Liver (tissue), 9 donors: ENCODE results near the gene PEF1. TPM values are rescaled to one million over a fixed set of nuclear protein-coding genes. Genes with fewer than 3 reads are reported as not detected.

ENCODE experiments used
- DNase-seq: peaks from one replicate; pipeline ENCODE4 v3.0.0-alpha.2; 2017; ENCODE audit warnings: low spot score
- H3K27ac ChIP-seq, 2 donors: one replicate each; pipeline ENCODE4 v1.7.0; 2013; ENCODE audit warnings: inconsistent platforms in 2 of 2, low read length in 2 of 2, control low read depth in 1 of 2, low read depth in 1 of 2, mild to moderate bottlenecking in 1 of 2
- H3K27me3 ChIP-seq, 4 donors: one replicate each; pipeline versions ENCODE4 v1.6.1 to v1.7.0; 2013; ENCODE audit warnings: low read length in 3 of 4, inconsistent platforms in 1 of 4, mild to moderate bottlenecking in 1 of 4, moderate library complexity in 1 of 4; ENCODE audit not compliant: control insufficient read depth in 4 of 4, insufficient read depth in 4 of 4
- H3K36me3 ChIP-seq, 4 donors: one replicate each; pipeline versions ENCODE4 v1.6.1 to v1.7.0; 2013; ENCODE audit warnings: low read length in 3 of 4, mild to moderate bottlenecking in 3 of 4, low read depth in 1 of 4, moderate library complexity in 1 of 4; ENCODE audit not compliant: control insufficient read depth in 4 of 4, insufficient read depth in 3 of 4
- H3K4me1 ChIP-seq, 4 donors: one replicate each; pipeline versions ENCODE4 v1.6.1 to v1.7.0; 2013; ENCODE audit warnings: low read length in 3 of 4, mild to moderate bottlenecking in 3 of 4, moderate library complexity in 1 of 4; ENCODE audit not compliant: control insufficient read depth in 4 of 4, insufficient read depth in 4 of 4
- H3K4me3 ChIP-seq, 3 donors: one replicate each; pipeline versions ENCODE4 v1.6.1 to v1.7.0; 2013; ENCODE audit warnings: low read length in 3 of 3, control low read depth in 1 of 3, low read depth in 1 of 3, mild to moderate bottlenecking in 1 of 3
- H3K9ac ChIP-seq, 2 donors: one replicate each; pipeline ENCODE4 v1.7.0; 2013; ENCODE audit warnings: low read length in 2 of 2, mild to moderate bottlenecking in 2 of 2, moderate library complexity in 2 of 2, control low read depth in 1 of 2, low read depth in 1 of 2
- H3K9me3 ChIP-seq, 4 donors: one replicate each; pipeline versions ENCODE4 v1.6.1 to v1.7.0; 2013; ENCODE audit warnings: low read length in 3 of 4; ENCODE audit not compliant: control insufficient read depth in 4 of 4
- EGR1 ChIP-seq, 2 donors: IDR thresholded peaks; 2 replicates each; pipeline ENCODE4 v1.6.1; 2016 to 2018; ENCODE audit warnings: antibody characterized with exemption in 2 of 2, low read depth in 2 of 2
- FOXA1 ChIP-seq: IDR thresholded peaks from 2 replicates; pipeline ENCODE4 v1.6.1; 2016; ENCODE audit warnings: antibody characterized with exemption
- FOXA2 ChIP-seq: IDR thresholded peaks from 2 replicates; pipeline ENCODE4 v1.6.1; 2016; ENCODE audit warnings: antibody characterized with exemption
- GABPA ChIP-seq, 2 donors: IDR thresholded peaks in 1 of 2; conservative IDR thresholded peaks in 1 of 2; 2 replicates each; pipeline ENCODE4 v1.6.1; 2016; ENCODE audit warnings: antibody characterized with exemption in 2 of 2, mild to moderate bottlenecking in 1 of 2, moderate library complexity in 1 of 2
- JUND ChIP-seq, 2 donors: IDR thresholded peaks; 2 replicates each; pipeline ENCODE4 v1.6.1; 2016; ENCODE audit warnings: antibody characterized with exemption in 2 of 2
- RAD21 ChIP-seq, 2 donors: IDR thresholded peaks; 2 replicates each; pipeline ENCODE4 v1.6.1; 2016; ENCODE audit warnings: antibody characterized with exemption in 2 of 2, mild to moderate bottlenecking in 2 of 2
- SP1 ChIP-seq: IDR thresholded peaks from 2 replicates; pipeline ENCODE4 v1.6.1; 2018; ENCODE audit warnings: antibody characterized with exemption, mild to moderate bottlenecking
- TAF1 ChIP-seq: conservative IDR thresholded peaks from 2 replicates; pipeline ENCODE4 v1.6.1; 2016; ENCODE audit warnings: antibody characterized with exemption, mild to moderate bottlenecking
- YY1 ChIP-seq: IDR thresholded peaks from 2 replicates; pipeline ENCODE4 v1.6.1; 2016; ENCODE audit warnings: antibody characterized with exemption, mild to moderate bottlenecking
- WGBS: extraction: QIAGEN DNeasy Blood & Tissue Kit; methylation state at CpG from one replicate; pipeline ENCODE4 v1.1.7; 2013; 5-methylcytosine and 5-hydroxymethylcytosine counted together
- polyA plus RNA-seq, 2 donors: library from polyadenylated mRNA; stranded (reverse) in 1 of 2; unstranded in 1 of 2; fragments of 200-250 nt in 1 of 2; fragments of >200 nt in 1 of 2; fragmentation: Nextera tagmentation in 1 of 2; extraction: Ambion mirVana in 1 of 2; gene quantifications; one replicate each; pipeline versions ENCODE4 v1.2.1 to v1.2.3, GENCODE V29; 2013 to 2015
- total RNA-seq, 2 donors: library from RNA; depleted of rRNA; stranded (reverse); fragments of >200 nt; gene quantifications; one replicate each; pipeline ENCODE4 v1.2.3, GENCODE V29; 2014
- TF ChIP-seq, protein P1 (sequence below): IDR thresholded peaks from 2 replicates; pipeline ENCODE4 v1.6.1; 2016; ENCODE audit warnings: antibody characterized with exemption
- TF ChIP-seq, protein P2 (sequence below): IDR thresholded peaks from 2 replicates; pipeline ENCODE4 v1.6.1; 2016; ENCODE audit warnings: antibody characterized with exemption
- TF ChIP-seq, protein P3 (sequence below): IDR thresholded peaks from 2 replicates; pipeline ENCODE4 v1.6.1; 2016; ENCODE audit warnings: antibody characterized with exemption
- TF ChIP-seq, protein P4 (sequence below): fragments of 150-350 bp; IDR thresholded peaks from 2 replicates; pipeline ENCODE4 v1.5.1; 2017; ENCODE audit warnings: improper control_type of control experiment, low read depth, low read length; ENCODE audit not compliant: missing input control
- TF ChIP-seq, protein P5 (sequence below): IDR thresholded peaks from 2 replicates; pipeline ENCODE4 v1.6.1; 2016; ENCODE audit warnings: antibody characterized with exemption, mild to moderate bottlenecking
- donor health status: healthy.
- donor health status: healthy.
- donor health status: healthy.
- donor health status: healthy.
- donor health status: healthy.

Gene PEF1
- total and polyA plus RNA-seq, 4 donors, result 27.7 to 46.8 (median 32.2) TPM

DNA sequence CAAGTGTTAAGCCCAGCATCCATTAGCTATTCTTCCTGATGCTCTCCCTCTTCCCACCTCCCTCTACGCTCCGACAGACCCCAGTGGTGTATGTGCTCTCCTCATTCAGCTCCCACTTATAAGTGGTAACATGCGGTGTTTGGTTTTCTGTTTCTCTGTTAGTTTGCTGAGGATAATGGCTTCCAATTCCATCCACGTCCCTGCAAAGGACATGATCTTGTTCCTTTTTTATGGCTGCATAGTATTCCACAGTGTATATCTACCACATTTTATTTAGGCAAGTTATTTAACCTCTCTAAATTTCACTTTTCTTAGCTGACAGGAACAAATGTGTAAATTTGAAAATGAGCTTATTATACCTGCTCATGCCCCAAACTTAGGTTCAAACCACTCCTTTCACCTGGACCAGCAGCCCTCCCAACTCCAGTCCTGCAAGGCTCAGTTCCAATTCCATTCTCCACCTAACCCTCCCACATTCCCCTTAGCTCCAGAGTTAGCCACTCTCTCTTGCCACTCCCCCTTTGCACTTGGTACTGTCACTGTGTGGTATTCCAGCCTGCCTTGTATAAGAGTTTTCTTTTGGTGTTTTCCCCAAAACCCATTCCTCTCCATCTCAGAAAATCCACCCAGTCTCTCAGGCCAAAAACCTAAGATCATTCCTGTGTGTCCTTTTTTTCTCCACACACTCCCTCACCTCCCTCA lies 1.7 kb upstream of the PEF1 start:
- no peak for TF ChIP-seq FOXA2
- no peak for TF ChIP-seq EGR1 (IDR thresholded peaks at IDR 0.05; ENCODE audit: low read depth in 2 of 2)
- TF ChIP-seq SP1, result no peak
- no peak for TF ChIP-seq FOXA1
- no peak for TF ChIP-seq YY1
- TF ChIP-seq, protein P1, sequence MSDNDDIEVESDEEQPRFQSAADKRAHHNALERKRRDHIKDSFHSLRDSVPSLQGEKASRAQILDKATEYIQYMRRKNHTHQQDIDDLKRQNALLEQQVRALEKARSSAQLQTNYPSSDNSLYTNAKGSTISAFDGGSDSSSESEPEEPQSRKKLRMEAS, result no peak
- TF ChIP-seq RAD21 (IDR thresholded peaks at IDR 0.05), result no peak
- Histone ChIP-seq H3K27ac (no peak overlapping the region), H3K4me1 (peaks cover 0 to 22% (median 13%) of the 10 kb centered on the region in 4 donors), H3K4me3 (no peak overlapping the region), H3K9ac (no peak overlapping the region), H3K9me3 (no peaks in the 10 kb centered on the region), H3K36me3 (no peaks in the 10 kb centered on the region), H3K27me3 (no peaks in the 10 kb centered on the region)
- WGBS, result 97% methylated on average over 4 of the region's 4 CpGs
- DNase-seq, result no peak

DNA sequence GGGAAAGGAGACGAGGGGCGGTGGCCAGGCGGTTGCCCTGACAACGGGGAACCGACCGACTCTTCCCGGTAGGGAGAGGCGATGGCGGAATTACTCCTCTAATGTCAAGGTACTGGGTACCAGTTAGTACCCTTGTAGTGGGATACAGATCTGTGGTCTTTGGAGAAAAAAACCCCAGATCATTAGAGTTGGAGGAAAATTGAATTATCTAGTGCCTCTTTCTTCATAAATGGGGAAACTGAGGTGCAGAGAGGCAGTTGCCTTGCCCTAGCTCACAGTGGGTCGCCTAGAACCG lies 545 bp upstream of the PEF1 start:
- H3K4me1 ChIP-seq, result peaks cover 0 to 26% (median 13%) of the 10 kb centered on the region in 4 donors
- no peaks in the 10 kb centered on the region for H3K9me3 ChIP-seq
- peak overlapping the region; percentile 53 to 94 for H3K9ac ChIP-seq
- H3K27ac ChIP-seq, result peak overlapping the region; percentile 96 to 98
- WGBS, result 1% methylated on average over 11 of the region's 11 CpGs
- H3K4me3 ChIP-seq, result peak overlapping the region; percentile 44 to 97 (median 74)
- no peaks in the 10 kb centered on the region for H3K36me3 ChIP-seq
- H3K27me3 ChIP-seq, result no peaks in the 10 kb centered on the region
- TF ChIP-seq, protein P2, sequence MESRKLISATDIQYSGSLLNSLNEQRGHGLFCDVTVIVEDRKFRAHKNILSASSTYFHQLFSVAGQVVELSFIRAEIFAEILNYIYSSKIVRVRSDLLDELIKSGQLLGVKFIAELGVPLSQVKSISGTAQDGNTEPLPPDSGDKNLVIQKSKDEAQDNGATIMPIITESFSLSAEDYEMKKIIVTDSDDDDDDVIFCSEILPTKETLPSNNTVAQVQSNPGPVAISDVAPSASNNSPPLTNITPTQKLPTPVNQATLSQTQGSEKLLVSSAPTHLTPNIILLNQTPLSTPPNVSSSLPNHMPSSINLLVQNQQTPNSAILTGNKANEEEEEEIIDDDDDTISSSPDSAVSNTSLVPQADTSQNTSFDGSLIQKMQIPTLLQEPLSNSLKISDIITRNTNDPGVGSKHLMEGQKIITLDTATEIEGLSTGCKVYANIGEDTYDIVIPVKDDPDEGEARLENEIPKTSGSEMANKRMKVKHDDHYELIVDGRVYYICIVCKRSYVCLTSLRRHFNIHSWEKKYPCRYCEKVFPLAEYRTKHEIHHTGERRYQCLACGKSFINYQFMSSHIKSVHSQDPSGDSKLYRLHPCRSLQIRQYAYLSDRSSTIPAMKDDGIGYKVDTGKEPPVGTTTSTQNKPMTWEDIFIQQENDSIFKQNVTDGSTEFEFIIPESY, result no peak
- TF ChIP-seq TAF1, result no peak
- no peak for TF ChIP-seq FOXA1
- TF ChIP-seq, protein P3, sequence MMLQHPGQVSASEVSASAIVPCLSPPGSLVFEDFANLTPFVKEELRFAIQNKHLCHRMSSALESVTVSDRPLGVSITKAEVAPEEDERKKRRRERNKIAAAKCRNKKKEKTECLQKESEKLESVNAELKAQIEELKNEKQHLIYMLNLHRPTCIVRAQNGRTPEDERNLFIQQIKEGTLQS, result peak; percentile 6
- TF ChIP-seq EGR1 (IDR thresholded peaks at IDR 0.05; ENCODE audit: low read depth in 2 of 2), result no peak
- TF ChIP-seq GABPA (IDR thresholded peaks at IDR 0.05 in 1 of 2, conservative IDR thresholded peaks at IDR 0.05 in 1 of 2), result no peak
- TF ChIP-seq FOXA2, result no peak
- TF ChIP-seq YY1, result peak; percentile 9
- no peak for TF ChIP-seq JUND (IDR thresholded peaks at IDR 0.05)
- TF ChIP-seq, protein P4, sequence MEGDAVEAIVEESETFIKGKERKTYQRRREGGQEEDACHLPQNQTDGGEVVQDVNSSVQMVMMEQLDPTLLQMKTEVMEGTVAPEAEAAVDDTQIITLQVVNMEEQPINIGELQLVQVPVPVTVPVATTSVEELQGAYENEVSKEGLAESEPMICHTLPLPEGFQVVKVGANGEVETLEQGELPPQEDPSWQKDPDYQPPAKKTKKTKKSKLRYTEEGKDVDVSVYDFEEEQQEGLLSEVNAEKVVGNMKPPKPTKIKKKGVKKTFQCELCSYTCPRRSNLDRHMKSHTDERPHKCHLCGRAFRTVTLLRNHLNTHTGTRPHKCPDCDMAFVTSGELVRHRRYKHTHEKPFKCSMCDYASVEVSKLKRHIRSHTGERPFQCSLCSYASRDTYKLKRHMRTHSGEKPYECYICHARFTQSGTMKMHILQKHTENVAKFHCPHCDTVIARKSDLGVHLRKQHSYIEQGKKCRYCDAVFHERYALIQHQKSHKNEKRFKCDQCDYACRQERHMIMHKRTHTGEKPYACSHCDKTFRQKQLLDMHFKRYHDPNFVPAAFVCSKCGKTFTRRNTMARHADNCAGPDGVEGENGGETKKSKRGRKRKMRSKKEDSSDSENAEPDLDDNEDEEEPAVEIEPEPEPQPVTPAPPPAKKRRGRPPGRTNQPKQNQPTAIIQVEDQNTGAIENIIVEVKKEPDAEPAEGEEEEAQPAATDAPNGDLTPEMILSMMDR, result no peak
- TF ChIP-seq, protein P5, sequence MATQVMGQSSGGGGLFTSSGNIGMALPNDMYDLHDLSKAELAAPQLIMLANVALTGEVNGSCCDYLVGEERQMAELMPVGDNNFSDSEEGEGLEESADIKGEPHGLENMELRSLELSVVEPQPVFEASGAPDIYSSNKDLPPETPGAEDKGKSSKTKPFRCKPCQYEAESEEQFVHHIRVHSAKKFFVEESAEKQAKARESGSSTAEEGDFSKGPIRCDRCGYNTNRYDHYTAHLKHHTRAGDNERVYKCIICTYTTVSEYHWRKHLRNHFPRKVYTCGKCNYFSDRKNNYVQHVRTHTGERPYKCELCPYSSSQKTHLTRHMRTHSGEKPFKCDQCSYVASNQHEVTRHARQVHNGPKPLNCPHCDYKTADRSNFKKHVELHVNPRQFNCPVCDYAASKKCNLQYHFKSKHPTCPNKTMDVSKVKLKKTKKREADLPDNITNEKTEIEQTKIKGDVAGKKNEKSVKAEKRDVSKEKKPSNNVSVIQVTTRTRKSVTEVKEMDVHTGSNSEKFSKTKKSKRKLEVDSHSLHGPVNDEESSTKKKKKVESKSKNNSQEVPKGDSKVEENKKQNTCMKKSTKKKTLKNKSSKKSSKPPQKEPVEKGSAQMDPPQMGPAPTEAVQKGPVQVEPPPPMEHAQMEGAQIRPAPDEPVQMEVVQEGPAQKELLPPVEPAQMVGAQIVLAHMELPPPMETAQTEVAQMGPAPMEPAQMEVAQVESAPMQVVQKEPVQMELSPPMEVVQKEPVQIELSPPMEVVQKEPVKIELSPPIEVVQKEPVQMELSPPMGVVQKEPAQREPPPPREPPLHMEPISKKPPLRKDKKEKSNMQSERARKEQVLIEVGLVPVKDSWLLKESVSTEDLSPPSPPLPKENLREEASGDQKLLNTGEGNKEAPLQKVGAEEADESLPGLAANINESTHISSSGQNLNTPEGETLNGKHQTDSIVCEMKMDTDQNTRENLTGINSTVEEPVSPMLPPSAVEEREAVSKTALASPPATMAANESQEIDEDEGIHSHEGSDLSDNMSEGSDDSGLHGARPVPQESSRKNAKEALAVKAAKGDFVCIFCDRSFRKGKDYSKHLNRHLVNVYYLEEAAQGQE, result no peak
- DNase-seq, result no peak
